Epithelial cell of proximal tubule (primary cell): ENCODE measurements around the gene XPNPEP3. TPM values are rescaled to one million over a fixed set of nuclear protein-coding genes. Genes with fewer than 3 reads are reported as not detected.
"Not testable (repeated sequence)": the region's sequence is repeated elsewhere in the genome, so short reads cannot be mapped to it uniquely, and the experiment has no call there.

Experiments used
- DNase-seq: peaks from one replicate; pipeline ENCODE4 v3.0.0-alpha.2; 2011; ENCODE audit warnings: low read depth
- H3K4me3 ChIP-seq: 2 replicates; pipeline ENCODE4 v1.5.1; 2011; ENCODE audit warnings: low read depth, mild to moderate bottlenecking, low read length
- total RNA-seq: library from RNA; depleted of rRNA; stranded (reverse); fragments of >200 nt; gene quantifications from 2 replicates; pipeline ENCODE4 v1.2.3, GENCODE V29; 2015
- TF ChIP-seq, protein P1 (sequence below): conservative IDR thresholded peaks from 2 replicates; pipeline ENCODE4 v1.5.1; 2012; ENCODE audit warnings: low read depth, mild to moderate bottlenecking, low read length

The XPNPEP3 gene
- total RNA-seq, 1 donor from 2014 or later, result 9.1 TPM

DNA sequence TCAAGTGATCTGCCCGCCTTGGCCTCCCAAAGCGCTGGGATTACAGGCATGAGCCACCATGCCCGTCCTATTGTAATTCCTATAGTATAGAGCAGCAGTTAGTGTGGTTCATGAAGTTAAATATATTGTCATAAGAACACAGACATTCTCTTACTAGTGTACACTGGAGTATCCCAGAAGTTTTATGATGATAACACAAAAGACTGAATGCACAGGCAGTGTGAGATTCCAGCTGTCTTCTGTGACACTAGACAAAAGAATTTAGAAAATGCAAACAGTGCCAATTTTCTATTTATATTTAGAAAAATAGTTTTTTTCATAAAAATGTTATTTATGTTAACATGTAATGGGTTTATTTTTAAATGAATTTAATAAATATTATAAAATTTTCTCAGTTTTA is 54.8 kb downstream of the XPNPEP3 start:
- DNase-seq, result no peak
- H3K4me3 ChIP-seq, result no peak overlapping the region
- TF ChIP-seq, protein P1, sequence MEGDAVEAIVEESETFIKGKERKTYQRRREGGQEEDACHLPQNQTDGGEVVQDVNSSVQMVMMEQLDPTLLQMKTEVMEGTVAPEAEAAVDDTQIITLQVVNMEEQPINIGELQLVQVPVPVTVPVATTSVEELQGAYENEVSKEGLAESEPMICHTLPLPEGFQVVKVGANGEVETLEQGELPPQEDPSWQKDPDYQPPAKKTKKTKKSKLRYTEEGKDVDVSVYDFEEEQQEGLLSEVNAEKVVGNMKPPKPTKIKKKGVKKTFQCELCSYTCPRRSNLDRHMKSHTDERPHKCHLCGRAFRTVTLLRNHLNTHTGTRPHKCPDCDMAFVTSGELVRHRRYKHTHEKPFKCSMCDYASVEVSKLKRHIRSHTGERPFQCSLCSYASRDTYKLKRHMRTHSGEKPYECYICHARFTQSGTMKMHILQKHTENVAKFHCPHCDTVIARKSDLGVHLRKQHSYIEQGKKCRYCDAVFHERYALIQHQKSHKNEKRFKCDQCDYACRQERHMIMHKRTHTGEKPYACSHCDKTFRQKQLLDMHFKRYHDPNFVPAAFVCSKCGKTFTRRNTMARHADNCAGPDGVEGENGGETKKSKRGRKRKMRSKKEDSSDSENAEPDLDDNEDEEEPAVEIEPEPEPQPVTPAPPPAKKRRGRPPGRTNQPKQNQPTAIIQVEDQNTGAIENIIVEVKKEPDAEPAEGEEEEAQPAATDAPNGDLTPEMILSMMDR, result no peak

DNA sequence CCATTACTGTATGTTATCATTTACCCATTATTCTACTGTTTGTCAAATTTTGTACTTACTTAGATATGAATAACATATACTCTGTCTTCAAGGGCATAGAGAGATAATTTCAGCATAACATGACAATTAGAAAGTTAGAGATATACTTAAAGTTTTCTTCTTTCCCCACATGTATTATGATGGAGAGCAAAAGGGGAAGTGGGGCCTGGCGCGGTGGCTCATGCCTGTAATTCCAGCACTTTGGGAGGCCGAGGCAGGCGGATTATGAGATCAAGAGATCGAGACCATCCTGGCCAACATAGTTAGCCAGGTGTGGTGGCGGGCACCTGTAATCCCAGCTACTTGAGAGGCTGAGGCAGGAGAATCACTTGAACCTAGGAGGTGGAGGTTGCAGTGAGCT is 56.0 kb downstream of the XPNPEP3 start:
- H3K4me3 ChIP-seq, DNase-seq: not testable (repeated sequence)

DNA sequence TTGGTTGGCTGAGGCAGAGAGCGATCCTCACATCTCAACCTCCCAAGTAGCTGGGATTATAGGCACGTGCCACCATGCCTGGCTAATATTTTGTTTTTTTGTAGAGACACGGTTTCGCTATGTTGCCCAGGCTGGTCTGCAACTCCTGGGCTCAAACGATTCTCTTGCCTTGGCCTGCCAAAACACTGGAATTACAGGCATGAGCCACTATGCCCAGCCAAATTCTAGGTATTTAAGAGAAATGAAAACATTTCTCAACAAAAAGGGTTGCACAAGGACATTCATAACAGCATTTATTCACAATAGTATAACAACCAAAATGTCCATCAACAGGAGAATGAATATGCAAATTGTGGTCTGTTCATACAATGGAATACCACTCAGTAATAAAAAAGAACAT is 62.5 kb downstream of the XPNPEP3 start:
- DNase-seq, result no peak
- TF ChIP-seq, protein P1, result no peak
- H3K4me3 ChIP-seq, result no peak overlapping the region

DNA sequence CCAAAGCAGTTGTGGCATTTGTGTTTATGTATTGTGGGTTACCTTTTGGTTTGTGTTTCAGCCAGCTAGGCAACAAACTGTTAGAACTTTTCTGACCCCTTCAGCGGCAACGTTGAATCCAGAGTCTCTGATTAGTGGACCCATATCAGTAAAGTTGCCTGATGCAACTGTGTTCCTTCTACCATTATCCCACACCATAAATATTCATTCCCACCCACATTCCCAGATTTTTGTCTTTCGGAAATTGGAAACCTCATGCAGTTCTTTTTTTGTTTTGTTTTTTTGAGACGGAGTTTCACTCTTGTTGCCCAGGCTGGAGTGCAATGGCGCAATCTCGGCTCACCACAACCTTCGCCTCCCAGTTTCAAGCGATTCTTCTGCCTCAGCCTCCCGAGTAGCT is 63.6 kb downstream of the XPNPEP3 start:
- TF ChIP-seq, protein P1, result no peak
- DNase-seq, result no peak
- no peak overlapping the region for H3K4me3 ChIP-seq

DNA sequence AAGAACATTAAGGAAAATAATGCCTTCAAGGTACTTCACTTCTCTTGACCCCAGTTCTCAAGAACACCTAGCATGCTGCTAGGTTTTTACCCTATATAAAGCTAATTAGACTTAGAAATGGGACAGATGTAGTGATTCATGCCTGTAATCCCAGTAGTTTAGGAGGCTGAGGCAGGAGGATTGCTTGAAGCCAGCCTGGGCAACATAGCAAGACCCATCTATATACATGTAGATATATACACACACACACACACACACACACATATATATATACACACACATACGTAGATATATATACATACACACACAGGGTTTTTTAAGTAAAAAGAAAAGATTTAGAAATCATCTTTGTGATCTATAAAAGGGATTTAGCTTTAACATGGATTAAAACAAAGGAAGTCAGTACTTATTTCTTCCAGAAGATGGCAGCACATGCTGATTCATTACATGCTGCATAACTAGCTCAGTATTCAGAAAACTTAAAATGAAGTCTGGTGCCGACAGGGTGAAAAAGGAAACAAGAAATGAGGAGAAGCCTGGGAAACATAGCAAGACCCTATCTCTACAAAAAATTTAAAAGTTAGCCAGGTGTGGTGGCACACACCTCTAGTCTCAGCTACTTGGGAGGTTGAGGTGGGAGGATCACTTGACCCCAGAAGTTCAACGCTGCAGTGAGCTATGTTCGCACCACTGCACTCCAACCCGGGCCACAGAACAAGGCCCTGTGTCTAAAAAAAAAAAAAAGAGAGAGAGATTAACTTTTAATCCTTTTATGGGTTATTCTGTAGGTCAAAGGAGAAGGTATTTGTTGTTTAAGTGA is 65.7 kb downstream of the XPNPEP3 start:
- TF ChIP-seq, protein P1, result peak; percentile 62
- no peak overlapping the region for H3K4me3 ChIP-seq
- peak; percentile 10 for DNase-seq

DNA sequence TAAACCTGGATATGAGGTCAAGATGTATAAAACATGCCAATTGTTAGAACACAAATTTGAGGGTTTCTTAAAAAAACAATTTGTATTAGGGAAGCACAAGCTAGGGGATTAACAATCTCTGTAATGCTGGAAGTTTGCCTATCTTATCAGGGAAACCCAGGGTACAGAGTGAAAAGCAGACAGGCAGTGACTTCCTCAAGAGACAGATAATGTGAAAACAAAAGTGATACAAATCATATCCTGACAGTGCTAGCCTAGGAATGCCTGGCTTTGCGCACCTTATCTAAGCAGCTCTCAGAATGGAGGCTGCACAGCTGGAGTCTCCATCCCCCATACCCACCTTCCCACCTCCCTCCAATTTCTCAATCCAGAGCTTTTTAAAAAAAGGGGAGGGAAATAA is 71.7 kb downstream of the XPNPEP3 start:
- TF ChIP-seq, protein P1, result no peak

DNA sequence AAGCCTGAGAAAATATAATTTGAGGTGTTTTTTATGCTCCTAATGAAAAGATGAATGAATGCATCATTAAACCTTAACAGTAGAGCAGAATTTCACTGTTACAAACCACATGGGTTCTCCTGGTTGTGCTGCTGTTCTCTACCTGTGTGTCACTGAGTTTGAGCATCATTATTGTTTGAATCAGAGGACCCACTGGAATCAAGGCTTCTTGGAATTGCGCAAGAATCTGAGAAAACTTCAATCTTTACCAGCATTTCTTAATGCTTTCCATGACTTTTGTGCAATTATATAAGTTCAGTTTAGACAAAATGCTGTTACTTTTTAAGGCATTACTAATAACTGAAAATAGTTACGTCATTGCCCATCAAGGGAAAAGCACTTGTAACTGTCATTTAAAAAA is 75.4 kb downstream of the XPNPEP3 start:
- no peak overlapping the region for H3K4me3 ChIP-seq
- TF ChIP-seq, protein P1, result no peak
- DNase-seq, result no peak

More for the DNA sequence above, 71.7 kb downstream of the XPNPEP3 start:
- H3K4me3 ChIP-seq, result no peak overlapping the region
- no peak for DNase-seq
